ENCODE data around the gene PCED1B. TPM values are rescaled to one million over a fixed set of nuclear protein-coding genes. Genes with fewer than 3 reads are reported as not detected.

Gene PCED1B
- total and polyA plus RNA-seq, 4 donors: 2.2 to 8.2 (median 3.8) TPM

DNA sequence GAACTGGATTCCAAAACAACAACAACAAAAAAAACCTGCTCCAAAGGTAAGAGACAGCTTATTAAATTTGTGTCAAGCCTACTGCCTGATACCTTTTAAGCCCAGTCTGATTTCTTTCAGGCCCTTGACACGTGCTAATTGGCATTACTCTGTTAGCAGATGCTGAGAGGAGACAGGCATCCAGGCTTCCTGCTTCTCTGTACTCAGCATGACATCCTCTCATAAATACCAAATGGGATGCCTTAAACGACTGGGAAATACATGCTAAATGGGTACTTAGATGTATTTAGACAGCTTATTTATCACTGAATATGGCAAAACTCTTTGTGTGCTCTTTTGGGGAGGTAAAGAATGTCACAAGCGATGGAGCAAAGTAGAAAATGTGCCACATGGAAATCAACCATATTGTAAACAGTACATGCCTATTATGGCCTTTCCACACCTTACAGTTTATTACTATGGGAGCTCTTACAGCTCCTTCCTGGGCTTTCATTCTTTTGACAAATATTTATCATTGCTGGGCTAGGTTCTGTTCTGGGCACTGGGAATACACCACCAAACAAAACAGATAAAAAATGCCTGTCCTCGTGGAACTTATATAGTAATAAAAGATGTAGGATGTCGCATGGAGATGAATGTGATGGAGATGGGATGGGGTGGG lies 11.5 kb upstream of the PCED1B start:
- ATAC-seq (ENCODE audit: insufficient read depth, low FRiP score) (no peak), DNase-seq (no peak)
- no peaks in the 10 kb centered on the region for H3K36me3 ChIP-seq (ENCODE audit: control insufficient read depth in 4 of 4, insufficient read depth in 4 of 4, low read length in 4 of 4)
- H3K9ac ChIP-seq (ENCODE audit: insufficient read depth in 1 of 2, low read length in 2 of 2): no peak overlapping the region
- 80 to 83% methylated on average over 5 of the region's 5 CpGs for WGBS, 2 donors
- TF ChIP-seq, protein P1, sequence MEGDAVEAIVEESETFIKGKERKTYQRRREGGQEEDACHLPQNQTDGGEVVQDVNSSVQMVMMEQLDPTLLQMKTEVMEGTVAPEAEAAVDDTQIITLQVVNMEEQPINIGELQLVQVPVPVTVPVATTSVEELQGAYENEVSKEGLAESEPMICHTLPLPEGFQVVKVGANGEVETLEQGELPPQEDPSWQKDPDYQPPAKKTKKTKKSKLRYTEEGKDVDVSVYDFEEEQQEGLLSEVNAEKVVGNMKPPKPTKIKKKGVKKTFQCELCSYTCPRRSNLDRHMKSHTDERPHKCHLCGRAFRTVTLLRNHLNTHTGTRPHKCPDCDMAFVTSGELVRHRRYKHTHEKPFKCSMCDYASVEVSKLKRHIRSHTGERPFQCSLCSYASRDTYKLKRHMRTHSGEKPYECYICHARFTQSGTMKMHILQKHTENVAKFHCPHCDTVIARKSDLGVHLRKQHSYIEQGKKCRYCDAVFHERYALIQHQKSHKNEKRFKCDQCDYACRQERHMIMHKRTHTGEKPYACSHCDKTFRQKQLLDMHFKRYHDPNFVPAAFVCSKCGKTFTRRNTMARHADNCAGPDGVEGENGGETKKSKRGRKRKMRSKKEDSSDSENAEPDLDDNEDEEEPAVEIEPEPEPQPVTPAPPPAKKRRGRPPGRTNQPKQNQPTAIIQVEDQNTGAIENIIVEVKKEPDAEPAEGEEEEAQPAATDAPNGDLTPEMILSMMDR (IDR thresholded peaks at IDR 0.05; ENCODE audit: control extremely low read depth, extremely low read depth): no peak
- H3K4me1 ChIP-seq (ENCODE audit: control insufficient read depth in 5 of 5, insufficient read depth in 5 of 5, low read length in 5 of 5): peaks cover 0 to 7% (median 0%) of the 10 kb centered on the region in 5 donors
- H3K9me3 ChIP-seq (ENCODE audit: control insufficient read depth in 4 of 4, insufficient read depth in 3 of 4, low read length in 3 of 4): no peaks in the 10 kb centered on the region
- no peak overlapping the region for H3K27ac ChIP-seq (ENCODE audit: low read depth in 1 of 2, low read length in 1 of 2)
- H3K4me3 ChIP-seq: no peak overlapping the region
- H3K27me3 ChIP-seq (ENCODE audit: control insufficient read depth in 3 of 3, insufficient read depth in 3 of 3, low read length in 2 of 3): no peaks in the 10 kb centered on the region

DNA sequence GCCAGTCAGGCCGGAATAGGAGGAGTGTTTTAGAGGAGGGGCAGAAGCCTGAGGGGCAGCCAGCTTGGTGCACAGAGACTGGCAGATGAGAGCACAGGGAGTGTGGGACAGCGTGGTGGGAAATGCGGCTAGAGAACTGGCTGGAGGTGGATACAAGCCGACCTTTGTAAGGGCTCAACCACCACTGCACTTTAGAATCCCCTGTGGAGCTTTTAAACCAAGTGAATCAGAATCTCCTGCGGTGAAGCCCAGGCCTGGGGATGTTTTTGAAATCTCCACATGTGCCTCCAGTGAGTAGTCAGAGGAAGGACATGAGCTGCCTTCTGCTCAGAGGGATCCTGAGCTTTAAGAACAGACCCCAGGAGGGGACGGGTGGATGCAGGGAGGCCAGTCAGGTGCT lies 10.9 kb upstream of the PCED1B start:
- no peaks in the 10 kb centered on the region for H3K27me3 ChIP-seq (ENCODE audit: control insufficient read depth in 3 of 3, insufficient read depth in 3 of 3, low read length in 2 of 3)
- no peak for ATAC-seq (ENCODE audit: insufficient read depth, low FRiP score)
- no peak for DNase-seq
- H3K4me1 ChIP-seq (ENCODE audit: control insufficient read depth in 5 of 5, insufficient read depth in 5 of 5, low read length in 5 of 5): peaks cover 0 to 7% (median 0%) of the 10 kb centered on the region in 5 donors
- 87 to 91% methylated on average over 6 of the region's 6 CpGs for WGBS, 2 donors
- TF ChIP-seq, protein P1 (IDR thresholded peaks at IDR 0.05; ENCODE audit: control extremely low read depth, extremely low read depth): no peak
- H3K9me3 ChIP-seq (ENCODE audit: control insufficient read depth in 4 of 4, insufficient read depth in 3 of 4, low read length in 3 of 4): no peaks in the 10 kb centered on the region
- H3K27ac ChIP-seq (ENCODE audit: low read depth in 1 of 2, low read length in 1 of 2): no peak overlapping the region
- no peak overlapping the region for H3K4me3 ChIP-seq
- no peaks in the 10 kb centered on the region for H3K36me3 ChIP-seq (ENCODE audit: control insufficient read depth in 4 of 4, insufficient read depth in 4 of 4, low read length in 4 of 4)
- no peak overlapping the region for H3K9ac ChIP-seq (ENCODE audit: insufficient read depth in 1 of 2, low read length in 2 of 2)

DNA sequence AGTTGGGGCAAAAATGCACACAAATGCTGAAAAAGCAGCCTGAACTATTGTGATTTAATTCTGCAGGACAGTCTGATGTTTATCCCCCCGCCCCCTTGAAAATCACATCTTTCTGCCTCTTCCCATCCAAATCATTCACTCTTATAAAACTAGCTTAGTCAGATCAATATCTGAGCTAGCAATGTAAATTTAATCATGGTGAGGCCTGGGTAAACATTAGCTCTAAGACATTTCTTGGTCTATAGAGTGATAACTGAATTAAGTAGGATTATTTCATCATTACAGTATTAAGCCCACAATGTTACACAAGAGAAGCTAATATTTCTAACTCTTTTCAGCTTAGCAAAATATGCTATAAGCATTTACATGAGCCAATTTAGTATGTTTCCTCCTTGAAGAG lies 9.1 kb upstream of the PCED1B start:
- no peaks in the 10 kb centered on the region for H3K27me3 ChIP-seq (ENCODE audit: control insufficient read depth in 3 of 3, insufficient read depth in 3 of 3, low read length in 2 of 3)
- ATAC-seq (ENCODE audit: insufficient read depth, low FRiP score): no peak
- no peaks in the 10 kb centered on the region for H3K36me3 ChIP-seq (ENCODE audit: control insufficient read depth in 4 of 4, insufficient read depth in 4 of 4, low read length in 4 of 4)
- no peak overlapping the region for H3K27ac ChIP-seq (ENCODE audit: low read depth in 1 of 2, low read length in 1 of 2)
- H3K9me3 ChIP-seq (ENCODE audit: control insufficient read depth in 4 of 4, insufficient read depth in 3 of 4, low read length in 3 of 4): no peaks in the 10 kb centered on the region
- H3K9ac ChIP-seq (ENCODE audit: insufficient read depth in 1 of 2, low read length in 2 of 2): no peak overlapping the region
- no peak for DNase-seq
- peaks cover 0 to 7% (median 0%) of the 10 kb centered on the region in 5 donors for H3K4me1 ChIP-seq (ENCODE audit: control insufficient read depth in 5 of 5, insufficient read depth in 5 of 5, low read length in 5 of 5)
- TF ChIP-seq, protein P1 (IDR thresholded peaks at IDR 0.05; ENCODE audit: control extremely low read depth, extremely low read depth): no peak
- 89 to 92% methylated on average over 1 of the region's 1 CpG for WGBS, 2 donors
- H3K4me3 ChIP-seq: no peak overlapping the region

All from lung (tissue), 12 donors.